WERI-Rb-1 (cell line): ENCODE data around the gene MEGF11.

ENCODE experiments used
- DNase-seq: peaks from one replicate; pipeline ENCODE4 v3.0.0-alpha.2; 2020
- H3K27ac ChIP-seq: fragments of 250-450 bp; sonication (Bioruptor Pico); 2 replicates; pipeline ENCODE4 v1.5.1; 2020; ENCODE audit warnings: mild to moderate bottlenecking, moderate library complexity
- H3K27me3 ChIP-seq: fragments of 250-450 bp; sonication (Bioruptor Pico); 2 replicates; pipeline ENCODE4 v1.5.1; 2021; ENCODE audit warnings: mild to moderate bottlenecking, low read depth, moderate library complexity; ENCODE audit not compliant: insufficient read depth, severe bottlenecking
- H3K36me3 ChIP-seq: fragments of 250-450 bp; sonication (Bioruptor Pico); 2 replicates; pipeline ENCODE4 v1.5.1; 2020; ENCODE audit warnings: mild to moderate bottlenecking, moderate library complexity
- H3K4me3 ChIP-seq: 2 replicates; pipeline ENCODE4 v1.5.1; 2011; ENCODE audit warnings: low read depth, mild to moderate bottlenecking, control low read depth, low read length
- H3K9me3 ChIP-seq: fragments of 250-450 bp; sonication (Bioruptor Pico); 2 replicates; pipeline ENCODE4 v1.5.1; 2021; ENCODE audit warnings: mild to moderate bottlenecking, moderate library complexity; ENCODE audit not compliant: severe bottlenecking
- TF ChIP-seq, protein P1 (sequence below): IDR thresholded peaks from 2 replicates; pipeline ENCODE4 v1.5.1; 2011; ENCODE audit warnings: low read depth, mild to moderate bottlenecking, control low read depth, inconsistent platforms, low read length

Gene MEGF11

DNA sequence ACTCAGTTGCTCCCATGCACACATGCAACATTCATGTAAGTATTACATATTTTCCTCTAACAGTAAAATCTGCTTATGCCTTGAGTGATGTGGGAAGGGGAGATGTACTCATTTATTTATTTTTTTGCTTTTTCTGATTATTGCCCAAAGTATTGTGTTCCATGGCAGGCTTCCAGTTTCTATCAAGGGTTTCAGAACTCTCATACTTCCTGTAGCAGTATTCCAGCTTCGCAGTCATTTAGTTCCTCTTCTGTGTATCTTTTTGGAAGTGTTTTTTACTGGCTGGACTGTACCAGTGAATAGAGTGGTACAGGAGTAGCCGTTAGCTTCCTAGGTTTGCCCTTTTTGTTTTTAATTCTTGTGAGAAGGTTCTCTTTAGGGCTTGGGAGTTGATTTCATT is 357.3 kb downstream of the MEGF11 start:
- TF ChIP-seq, protein P1, sequence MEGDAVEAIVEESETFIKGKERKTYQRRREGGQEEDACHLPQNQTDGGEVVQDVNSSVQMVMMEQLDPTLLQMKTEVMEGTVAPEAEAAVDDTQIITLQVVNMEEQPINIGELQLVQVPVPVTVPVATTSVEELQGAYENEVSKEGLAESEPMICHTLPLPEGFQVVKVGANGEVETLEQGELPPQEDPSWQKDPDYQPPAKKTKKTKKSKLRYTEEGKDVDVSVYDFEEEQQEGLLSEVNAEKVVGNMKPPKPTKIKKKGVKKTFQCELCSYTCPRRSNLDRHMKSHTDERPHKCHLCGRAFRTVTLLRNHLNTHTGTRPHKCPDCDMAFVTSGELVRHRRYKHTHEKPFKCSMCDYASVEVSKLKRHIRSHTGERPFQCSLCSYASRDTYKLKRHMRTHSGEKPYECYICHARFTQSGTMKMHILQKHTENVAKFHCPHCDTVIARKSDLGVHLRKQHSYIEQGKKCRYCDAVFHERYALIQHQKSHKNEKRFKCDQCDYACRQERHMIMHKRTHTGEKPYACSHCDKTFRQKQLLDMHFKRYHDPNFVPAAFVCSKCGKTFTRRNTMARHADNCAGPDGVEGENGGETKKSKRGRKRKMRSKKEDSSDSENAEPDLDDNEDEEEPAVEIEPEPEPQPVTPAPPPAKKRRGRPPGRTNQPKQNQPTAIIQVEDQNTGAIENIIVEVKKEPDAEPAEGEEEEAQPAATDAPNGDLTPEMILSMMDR: no peak
- H3K36me3 ChIP-seq: no peaks in the 10 kb centered on the region; the same call in 1 of the 2 replicates

DNA sequence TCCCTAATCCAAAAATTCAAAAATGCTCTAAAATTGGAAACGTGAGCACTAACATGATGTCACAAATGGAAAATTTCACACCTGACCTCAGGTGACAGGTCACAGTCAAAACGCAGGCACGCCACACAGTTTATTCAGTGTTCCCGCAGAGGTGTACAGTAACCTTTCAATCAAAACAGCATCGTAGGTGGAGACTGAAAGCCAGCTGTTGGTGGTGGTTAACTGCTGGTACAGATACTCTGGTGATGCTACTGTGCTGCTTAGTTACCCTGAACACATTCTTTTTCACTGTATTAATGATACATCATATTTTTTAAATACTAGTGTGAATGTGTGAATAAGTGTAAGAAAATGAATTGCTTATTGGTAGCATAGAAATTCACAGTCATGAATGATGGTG is 360.5 kb downstream of the MEGF11 start:
- DNase-seq: no peak
- H3K36me3 ChIP-seq: peaks cover 13% of the 10 kb centered on the region
- no peak overlapping the region for H3K27ac ChIP-seq

More for the DNA sequence above, 357.3 kb downstream of the MEGF11 start:
- no peak for DNase-seq
- Histone ChIP-seq H3K4me3 (no peak overlapping the region), H3K27ac (no peak overlapping the region), H3K27me3 (no peaks in the 10 kb centered on the region), H3K9me3 (no peaks in the 10 kb centered on the region)

DNA sequence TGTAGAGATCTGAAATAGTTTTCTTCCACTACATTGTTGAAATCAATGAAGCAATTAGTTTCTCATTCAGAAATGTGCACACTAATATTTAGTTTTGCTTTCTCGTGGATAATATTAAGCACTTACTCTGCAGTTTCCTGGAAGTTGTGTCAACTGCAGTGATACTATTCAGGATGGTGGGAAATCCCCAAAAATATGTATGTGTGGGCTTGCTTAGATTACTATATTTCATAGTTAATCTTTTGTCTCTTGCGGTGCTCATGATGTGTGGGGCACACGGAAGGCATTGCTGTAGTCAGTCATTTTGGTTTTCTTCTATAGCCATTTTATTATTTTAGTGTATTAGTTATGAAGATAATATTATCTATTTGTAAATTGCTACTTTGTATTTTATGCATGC is 364.6 kb downstream of the MEGF11 start:
- no peak overlapping the region for H3K4me3 ChIP-seq
- no peak overlapping the region for H3K27ac ChIP-seq
- no peaks in the 10 kb centered on the region for H3K27me3 ChIP-seq
- no peaks in the 10 kb centered on the region for H3K9me3 ChIP-seq
- H3K36me3 ChIP-seq: peaks cover 24% of the 10 kb centered on the region
- DNase-seq: no peak
- TF ChIP-seq, protein P1: no peak

More for the DNA sequence above, 360.5 kb downstream of the MEGF11 start:
- no peak overlapping the region for H3K4me3 ChIP-seq
- TF ChIP-seq, protein P1: no peak
- no peaks in the 10 kb centered on the region for H3K9me3 ChIP-seq
- H3K27me3 ChIP-seq: no peaks in the 10 kb centered on the region

DNA sequence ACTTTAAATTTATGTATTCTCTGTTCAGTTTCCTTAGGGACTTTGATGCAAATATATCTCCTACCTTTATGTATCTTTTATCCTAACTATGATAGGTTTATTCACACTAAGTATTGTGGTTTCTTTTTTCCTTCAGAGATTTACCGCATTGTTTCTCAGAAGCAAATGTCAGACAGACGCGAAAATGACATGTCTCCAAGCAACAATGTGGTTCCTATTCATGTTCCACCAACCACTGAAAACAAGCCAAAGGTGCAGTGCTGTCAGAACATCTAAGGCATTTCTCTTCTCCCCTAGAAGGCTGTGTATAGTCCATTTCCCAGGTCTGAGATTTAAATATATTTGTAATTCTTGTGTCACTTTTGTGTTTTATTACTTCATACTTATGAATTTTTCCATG is 366.0 kb downstream of the MEGF11 start:
- H3K36me3 ChIP-seq: peaks cover 33% of the 10 kb centered on the region
- H3K27me3 ChIP-seq: no peaks in the 10 kb centered on the region
- H3K4me3 ChIP-seq: no peak overlapping the region
- TF ChIP-seq, protein P1: no peak
- DNase-seq: no peak
- no peaks in the 10 kb centered on the region for H3K9me3 ChIP-seq
- H3K27ac ChIP-seq: no peak overlapping the region

DNA sequence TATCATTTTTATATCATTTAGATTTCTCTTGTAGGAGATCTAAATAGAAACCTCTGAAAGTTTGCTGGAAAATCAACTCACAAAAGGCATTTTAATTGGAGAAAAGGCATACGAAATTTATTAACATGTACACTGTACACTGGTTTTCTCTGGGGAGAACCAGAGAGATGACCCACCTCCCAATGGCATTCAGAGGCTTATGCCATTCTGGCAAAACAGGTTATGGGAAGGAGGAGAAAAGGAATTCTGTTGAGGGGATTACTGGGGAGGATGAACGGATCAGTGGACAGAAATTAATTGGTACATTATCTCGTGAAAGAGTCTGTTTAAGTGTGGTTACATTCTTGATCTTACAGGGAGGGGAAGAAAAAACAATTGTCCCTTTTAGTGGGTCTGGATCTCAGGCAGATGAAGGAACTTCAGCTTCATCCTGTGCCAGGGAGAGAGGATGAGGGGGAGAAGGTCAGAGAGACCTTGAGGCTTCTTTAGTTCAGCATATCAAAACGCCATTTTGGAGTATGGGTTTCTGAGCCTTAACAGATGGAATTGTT is 367.8 kb downstream of the MEGF11 start:
- H3K9me3 ChIP-seq: no peaks in the 10 kb centered on the region
- TF ChIP-seq, protein P1: no peak
- H3K27ac ChIP-seq: no peak overlapping the region
- peaks cover 37% of the 10 kb centered on the region for H3K36me3 ChIP-seq
- no peak overlapping the region for H3K4me3 ChIP-seq
- no peak for DNase-seq
- H3K27me3 ChIP-seq: no peaks in the 10 kb centered on the region

DNA sequence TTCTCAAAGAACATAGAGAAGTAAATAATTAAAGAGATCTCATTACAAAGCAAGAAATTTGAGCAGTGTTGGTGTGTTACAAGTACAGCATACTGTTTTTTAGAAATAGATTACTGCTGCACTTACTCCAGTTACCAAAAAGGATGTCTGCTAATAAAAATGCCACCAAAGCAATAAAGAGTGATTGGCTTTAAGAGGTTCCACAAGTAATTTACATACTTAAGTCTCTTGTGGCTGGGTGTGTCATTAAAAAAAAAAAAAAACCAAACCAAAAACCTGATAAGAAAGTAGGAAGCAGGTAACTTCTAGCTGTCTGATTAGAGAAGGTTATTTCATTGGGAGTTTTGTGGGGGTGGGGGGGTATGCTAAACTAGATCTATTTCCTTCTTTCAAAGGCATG is 369.0 kb downstream of the MEGF11 start:
- no peak for DNase-seq
- Histone ChIP-seq H3K36me3 (peaks cover 45% of the 10 kb centered on the region), H3K4me3 (no peak overlapping the region), H3K27me3 (no peaks in the 10 kb centered on the region), H3K27ac (no peak overlapping the region), H3K9me3 (no peaks in the 10 kb centered on the region)
- TF ChIP-seq, protein P1: no peak
